Measurements from ENCODE around the gene FIGN.

DNA sequence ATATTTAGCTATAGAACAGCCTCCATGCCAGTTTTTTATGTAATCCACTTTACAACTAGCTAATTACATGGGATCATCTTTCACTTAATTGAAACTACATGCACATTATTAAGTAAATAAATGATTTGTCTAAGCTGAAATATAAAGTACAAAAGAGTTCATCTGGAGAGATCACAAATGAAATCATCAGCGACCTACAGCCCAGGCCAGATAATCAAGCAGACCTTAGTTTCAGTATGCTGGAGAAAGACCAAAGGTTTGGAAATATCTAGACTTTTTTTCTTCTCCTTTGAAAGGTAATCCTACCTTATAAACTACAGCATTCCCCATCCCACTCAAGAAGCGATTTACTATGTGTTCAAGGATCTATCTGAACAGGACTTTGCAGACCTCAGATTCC, 26.5 kb downstream of the FIGN start:
- TF ChIP-seq POLR2AphosphoS5 (IDR thresholded peaks at IDR 0.05; ENCODE audit: low read depth, low read length) (no peak), TAF1 (IDR thresholded peaks at IDR 0.05; ENCODE audit: borderline replicate concordance, insufficient read depth, low read length) (no peak), FOXP2 (optimal IDR thresholded peaks at IDR 0.05; ENCODE audit: borderline replicate concordance, extremely low read depth, extremely low read length, insufficient read depth) (no peak), SIN3A (IDR thresholded peaks at IDR 0.05; ENCODE audit: borderline replicate concordance, insufficient read depth, low read length) (no peak)
- TF ChIP-seq, protein P1, sequence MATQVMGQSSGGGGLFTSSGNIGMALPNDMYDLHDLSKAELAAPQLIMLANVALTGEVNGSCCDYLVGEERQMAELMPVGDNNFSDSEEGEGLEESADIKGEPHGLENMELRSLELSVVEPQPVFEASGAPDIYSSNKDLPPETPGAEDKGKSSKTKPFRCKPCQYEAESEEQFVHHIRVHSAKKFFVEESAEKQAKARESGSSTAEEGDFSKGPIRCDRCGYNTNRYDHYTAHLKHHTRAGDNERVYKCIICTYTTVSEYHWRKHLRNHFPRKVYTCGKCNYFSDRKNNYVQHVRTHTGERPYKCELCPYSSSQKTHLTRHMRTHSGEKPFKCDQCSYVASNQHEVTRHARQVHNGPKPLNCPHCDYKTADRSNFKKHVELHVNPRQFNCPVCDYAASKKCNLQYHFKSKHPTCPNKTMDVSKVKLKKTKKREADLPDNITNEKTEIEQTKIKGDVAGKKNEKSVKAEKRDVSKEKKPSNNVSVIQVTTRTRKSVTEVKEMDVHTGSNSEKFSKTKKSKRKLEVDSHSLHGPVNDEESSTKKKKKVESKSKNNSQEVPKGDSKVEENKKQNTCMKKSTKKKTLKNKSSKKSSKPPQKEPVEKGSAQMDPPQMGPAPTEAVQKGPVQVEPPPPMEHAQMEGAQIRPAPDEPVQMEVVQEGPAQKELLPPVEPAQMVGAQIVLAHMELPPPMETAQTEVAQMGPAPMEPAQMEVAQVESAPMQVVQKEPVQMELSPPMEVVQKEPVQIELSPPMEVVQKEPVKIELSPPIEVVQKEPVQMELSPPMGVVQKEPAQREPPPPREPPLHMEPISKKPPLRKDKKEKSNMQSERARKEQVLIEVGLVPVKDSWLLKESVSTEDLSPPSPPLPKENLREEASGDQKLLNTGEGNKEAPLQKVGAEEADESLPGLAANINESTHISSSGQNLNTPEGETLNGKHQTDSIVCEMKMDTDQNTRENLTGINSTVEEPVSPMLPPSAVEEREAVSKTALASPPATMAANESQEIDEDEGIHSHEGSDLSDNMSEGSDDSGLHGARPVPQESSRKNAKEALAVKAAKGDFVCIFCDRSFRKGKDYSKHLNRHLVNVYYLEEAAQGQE (IDR thresholded peaks at IDR 0.05; ENCODE audit: insufficient read depth in 1 of 2, low read depth in 2 of 2, low read length in 2 of 2): no peak

Measured in PFSK-1 (cell line).